EL (cell line): Measurements from ENCODE around the gene RCN1.
"Not testable (repeated sequence)": the region's sequence is repeated elsewhere in the genome, so short reads cannot be mapped to it uniquely, and the experiment has no call there.

Experiments
- DNase-seq: peaks from one replicate; pipeline ENCODE4 v3.0.0-alpha.2; 2016

RCN1 gene

GRCh38 chr11:32115446-32115845, 24.6 kb downstream of the RCN1 start:
- peak; percentile 18 for DNase-seq

GRCh38 chr11:32116668-32117067, 25.8 kb downstream of the RCN1 start:
- no peak for DNase-seq

- DNase-seq = peak; percentile 69
Measured at GRCh38 chr11:32118025-32118974, 27.4 kb downstream of the RCN1 start.

- not testable (repeated sequence) for DNase-seq
Measured at GRCh38 chr11:32119139-32119538, 28.3 kb downstream of the RCN1 start.

- DNase-seq = no peak
Measured at GRCh38 chr11:32121012-32121411, 30.1 kb downstream of the RCN1 start.

- no peak for DNase-seq
Measured at GRCh38 chr11:32122200-32122599, 31.3 kb downstream of the RCN1 start.

GRCh38 chr11:32131321-32131720, 40.4 kb downstream of the RCN1 start:
- DNase-seq = peak; percentile 79

GRCh38 chr11:32136657-32137056, 45.8 kb downstream of the RCN1 start:
- DNase-seq = peak; percentile 25

GRCh38 chr11:32137263-32137662, 46.4 kb downstream of the RCN1 start:
- DNase-seq = peak; percentile 98

GRCh38 chr11:32137869-32138268, 47.0 kb downstream of the RCN1 start:
- DNase-seq = no peak

- DNase-seq = no peak
Measured at GRCh38 chr11:32138902-32139301, 48.0 kb downstream of the RCN1 start.

- DNase-seq = no peak
Measured at GRCh38 chr11:32139896-32140520, 49.1 kb downstream of the RCN1 start.

- no peak for DNase-seq
Measured at GRCh38 chr11:32141745-32142546, 51.1 kb downstream of the RCN1 start.

- no peak for DNase-seq
Measured at GRCh38 chr11:32143378-32143777, 52.5 kb downstream of the RCN1 start.

GRCh38 chr11:32145282-32145681, 54.4 kb downstream of the RCN1 start:
- no peak for DNase-seq

- DNase-seq = peak; percentile 59
Measured at GRCh38 chr11:32148895-32149294, 58.0 kb downstream of the RCN1 start.

- no peak for DNase-seq
Measured at GRCh38 chr11:32149748-32150147, 58.9 kb downstream of the RCN1 start.

GRCh38 chr11:32151027-32151426, 60.2 kb downstream of the RCN1 start:
- no peak for DNase-seq

GRCh38 chr11:32152216-32152615, 61.3 kb downstream of the RCN1 start:
- DNase-seq = no peak

GRCh38 chr11:32152821-32153220, 61.9 kb downstream of the RCN1 start:
- no peak for DNase-seq

- no peak for DNase-seq
Measured at GRCh38 chr11:32153747-32154146, 62.9 kb downstream of the RCN1 start.

- DNase-seq = peak; percentile 56
Measured at GRCh38 chr11:32154275-32154674, 63.4 kb downstream of the RCN1 start.
